Panc1 (cell line): ENCODE measurements around the gene ZBTB47. TPM values are rescaled to one million over a fixed set of nuclear protein-coding genes. Genes with fewer than 3 reads are reported as not detected.

Source experiments
- ATAC-seq: fragments of 200-7000 bp; cut with Tn5 transposase; 2 replicates; pipeline ENCODE4 v1.9.1; 2020; ENCODE audit warnings: mild to moderate bottlenecking, moderate library complexity
- BruUV-seq: library from RNA; stranded (reverse); fragments of 400-500 nt; replicated peaks from 2 replicates; lab custom pipeline; 2021; lab: Mats Ljungman, UMichigan
- CTCF ChIA-PET: fragments of 300-600 bp; sonication (Branson Sonifier 250); formaldehyde crosslinking; loops from one replicate; lab custom pipeline; 2022; ENCODE audit warnings: antibody characterized with exemption; lab: Charles Lee
- POLR2A ChIA-PET: fragments of 300-600 bp; sonication (Branson Sonifier 250); formaldehyde crosslinking; loops from one replicate; lab custom pipeline; 2022; ENCODE audit warnings: antibody characterized with exemption; lab: Charles Lee
- DNase-seq: peaks from one replicate; pipeline ENCODE4 v3.0.0-alpha.2; 2010; ENCODE audit warnings: low read depth, low spot score
- H3K27ac ChIP-seq: 2 replicates; pipeline ENCODE4 v1.5.1; 2011; ENCODE audit warnings: mild to moderate bottlenecking, low read length, inconsistent platforms
- H3K27me3 ChIP-seq: fragments of 200-500 bp; sonication (Bioruptor generic); 2 replicates; pipeline ENCODE4 v1.6.0; 2014; ENCODE audit warnings: low read length, inconsistent platforms; ENCODE audit not compliant: control insufficient read depth, insufficient read depth
- H3K36me3 ChIP-seq: fragments of 200-500 bp; sonication (Bioruptor generic); 2 replicates; pipeline ENCODE4 v1.5.1; 2014; ENCODE audit warnings: inconsistent platforms, mild to moderate bottlenecking, low read length, moderate library complexity; ENCODE audit not compliant: control insufficient read depth, insufficient read depth
- H3K4me1 ChIP-seq: 2 replicates; pipeline ENCODE4 v1.5.1; 2011; ENCODE audit warnings: inconsistent platforms, mild to moderate bottlenecking, low read length, moderate library complexity; ENCODE audit not compliant: control insufficient read depth, insufficient read depth
- H3K4me3 ChIP-seq, 2 experiments: 2 replicates each; pipeline ENCODE4 v1.5.1; 2011 to 2012; ENCODE audit warnings: low read depth in 2 of 2, low read length in 2 of 2, mild to moderate bottlenecking in 2 of 2, inconsistent platforms in 1 of 2, moderate library complexity in 1 of 2
- H3K9me3 ChIP-seq: fragments of 200-500 bp; sonication (Bioruptor generic); 2 replicates; pipeline ENCODE4 v1.5.1; 2014; ENCODE audit warnings: low read depth, mild to moderate bottlenecking, inconsistent platforms, low read length, moderate library complexity; ENCODE audit not compliant: control insufficient read depth, insufficient read depth
- CTCF ChIP-seq: fragments of 450-650 bp; IDR thresholded peaks from 2 replicates; pipeline ENCODE4 v1.5.1; 2017; ENCODE audit warnings: mild to moderate bottlenecking
- POLR2AphosphoS5 ChIP-seq: IDR thresholded peaks from 2 replicates; pipeline ENCODE4 v1.6.1; 2012; ENCODE audit warnings: mild to moderate bottlenecking, low read depth, low read length, moderate library complexity
- REST ChIP-seq, 2 experiments: IDR thresholded peaks; 2 replicates each; pipeline ENCODE4 v1.6.1; 2011 to 2012; ENCODE audit warnings: low read depth in 2 of 2, control low read depth in 1 of 2, low read length in 1 of 2, mild to moderate bottlenecking in 1 of 2, moderate library complexity in 1 of 2; ENCODE audit not compliant: insufficient read depth in 1 of 2
- SIN3A ChIP-seq: IDR thresholded peaks from 2 replicates; pipeline ENCODE4 v1.6.1; 2012; ENCODE audit warnings: low read depth, mild to moderate bottlenecking, low read length, moderate library complexity, borderline replicate concordance; ENCODE audit not compliant: insufficient read depth
- TCF7L2 ChIP-seq: IDR thresholded peaks from 2 replicates; pipeline ENCODE4 v1.6.1; 2011; ENCODE audit warnings: mild to moderate bottlenecking, low read depth, low read length, inconsistent platforms
- in situ Hi-C: cut with HindIII; loops from 2 replicates; pipeline ENCODE4 v1.10.0; 2016; ENCODE audit warnings: low sequenced_read_pairs, low pct_unique_long_range_greater_than_20kb
- intact Hi-C: fragments of 100-400 bp; cut with micrococcal nuclease; formaldehyde crosslinking; loops from one replicate; pipeline ENCODE4 v1.10.0; 2022; ENCODE audit not compliant: unreplicated experiment
- total RNA-seq: library from RNA; stranded (reverse); gene quantifications from one replicate; pipeline ENCODE4 v1.2.1, GENCODE V29; 2021; ENCODE audit not compliant: unreplicated experiment

ZBTB47 gene
- total RNA-seq, 1 experiment from 2014 or later: 3.6 TPM

DNA sequence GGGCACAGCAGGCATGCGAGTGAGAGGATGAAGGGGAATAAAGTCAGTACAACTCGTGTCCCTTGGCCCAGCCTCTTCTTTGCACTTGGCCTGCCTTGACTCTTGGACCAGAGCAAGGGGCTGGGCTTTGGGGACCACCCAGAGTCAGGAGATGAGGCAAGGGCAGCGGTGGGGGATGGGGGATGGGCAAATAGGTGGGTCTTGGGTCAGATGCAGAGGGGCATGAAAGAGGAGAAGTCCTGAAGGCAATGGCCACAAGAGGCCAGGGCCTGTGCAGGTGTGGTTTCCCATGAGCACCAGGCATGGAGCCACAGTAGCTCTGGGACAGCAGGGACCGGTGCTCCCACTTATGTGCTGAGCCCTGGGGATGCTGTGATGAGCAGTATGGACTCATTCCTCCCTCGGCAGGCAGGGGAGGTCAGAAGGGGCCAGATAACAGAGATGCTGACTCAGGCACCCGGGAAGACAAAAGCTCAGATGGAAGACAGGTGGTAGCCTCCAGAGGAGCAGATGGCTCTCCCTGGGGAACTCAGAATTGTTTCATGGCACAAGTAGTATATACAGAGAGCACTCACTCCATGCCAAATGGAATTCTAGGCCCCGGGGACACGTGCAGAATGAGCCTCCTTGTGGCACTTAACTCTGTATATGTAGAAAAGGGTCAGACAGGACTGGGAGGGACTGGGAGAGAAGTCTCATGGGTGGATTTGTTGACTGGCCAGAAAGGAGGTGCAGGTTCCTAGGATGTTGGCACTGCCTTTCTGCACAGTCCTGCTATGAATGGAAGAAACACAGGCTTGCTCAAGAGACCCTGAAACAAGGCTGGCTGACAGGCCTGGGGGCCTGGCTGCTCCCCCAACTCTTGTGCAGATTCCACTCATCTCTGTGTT, 14.3 kb downstream of the ZBTB47 start:
- H3K36me3 ChIP-seq: no peaks in the 10 kb centered on the region
- in situ Hi-C loops (no loop called here), intact Hi-C loops (no loop called here)
- no peaks in the 10 kb centered on the region for H3K4me1 ChIP-seq
- DNase-seq (no peak), ATAC-seq (no peak)
- H3K27me3 ChIP-seq: no peaks in the 10 kb centered on the region
- no peaks in the 10 kb centered on the region for H3K9me3 ChIP-seq
- ChIA-PET POLR2A (no interaction called here), CTCF (no interaction called here)
- H3K27ac ChIP-seq: no peak overlapping the region
- no peak overlapping the region for H3K4me3 ChIP-seq
- TF ChIP-seq POLR2AphosphoS5: no peak
- no peak for TF ChIP-seq TCF7L2
- TF ChIP-seq SIN3A: no peak
- no peak for TF ChIP-seq REST (IDR thresholded peaks at IDR 0.05; ENCODE audit: insufficient read depth in 1 of 2, low read depth in 2 of 2, low read length in 1 of 2)
- no peak for TF ChIP-seq CTCF
- no TSS peak for BruUV-seq

- in situ Hi-C loops: no loop called here
- POLR2A ChIA-PET: no interaction called here
Measured at GRCh38 chr3:42668413-42668760, 14.9 kb downstream of the ZBTB47 start.

More at GRCh38 chr3:42668413-42668760, 14.9 kb downstream of the ZBTB47 start:
- no peak overlapping the region for H3K27ac ChIP-seq
- no peaks in the 10 kb centered on the region for H3K36me3 ChIP-seq
- H3K9me3 ChIP-seq: no peaks in the 10 kb centered on the region
- intact Hi-C loops: no loop called here
- DNase-seq (no peak), ATAC-seq (no peak)
- CTCF ChIA-PET: no interaction called here
- no peaks in the 10 kb centered on the region for H3K4me1 ChIP-seq
- H3K4me3 ChIP-seq: no peak overlapping the region
- no TSS peak for BruUV-seq
- TF ChIP-seq CTCF: no peak
- TF ChIP-seq TCF7L2: no peak
- TF ChIP-seq REST (IDR thresholded peaks at IDR 0.05; ENCODE audit: insufficient read depth in 1 of 2, low read depth in 2 of 2, low read length in 1 of 2): no peak
- TF ChIP-seq POLR2AphosphoS5: no peak
- no peaks in the 10 kb centered on the region for H3K27me3 ChIP-seq
